AG04450 (cell line): ENCODE results near the gene TEKT5. TPM values are rescaled to one million over a fixed set of nuclear protein-coding genes. Genes with fewer than 3 reads are reported as not detected.

Experiments used
- CTCF ChIA-PET: fragments of 300-600, 350-600 bp; formaldehyde crosslinking; extraction: SDS; loops from one replicate; lab custom pipeline; 2022; ENCODE audit warnings: antibody characterized with exemption, inconsistent platforms; lab: Charles Lee
- POLR2A ChIA-PET: fragments of 350-600 bp; formaldehyde crosslinking; extraction: SDS; loops from one replicate; lab custom pipeline; 2021; ENCODE audit warnings: antibody characterized with exemption, inconsistent platforms; lab: Yijun Ruan, JAX
- DNase-seq: peaks from one replicate; pipeline ENCODE4 v3.0.0-alpha.2; 2011; ENCODE audit warnings: low read depth, low spot score
- H3K27ac ChIP-seq: one replicate; pipeline ENCODE4 v1.5.1; 2012; ENCODE audit warnings: low read depth, low read length, control low read depth
- H3K27me3 ChIP-seq: one replicate; pipeline ENCODE4 v1.6.0; 2012; ENCODE audit warnings: low read length; ENCODE audit not compliant: control insufficient read depth, insufficient read depth
- H3K4me3 ChIP-seq: 2 replicates; pipeline ENCODE4 v1.5.1; 2011; ENCODE audit warnings: mild to moderate bottlenecking, low read depth, low read length, control low read depth
- H3K9me3 ChIP-seq: 2 replicates; pipeline ENCODE4 v1.5.1; 2012; ENCODE audit warnings: low read length; ENCODE audit not compliant: control insufficient read depth, insufficient read depth
- CTCF ChIP-seq: IDR thresholded peaks from 2 replicates; pipeline ENCODE4 v1.5.1; 2011; ENCODE audit warnings: low read depth, low read length, control low read depth, inconsistent platforms
- polyA plus RNA-seq: library from polyadenylated mRNA; depleted of rRNA; stranded (reverse); fragments of >200 nt; gene quantifications from 2 replicates; pipeline ENCODE4 v1.2.3, GENCODE V29; 2011

TEKT5 gene
- polyA plus RNA-seq, 1 experiment, result 0.15 TPM

GRCh38 chr16:10663146-10663545 lies 31.6 kb downstream of the TEKT5 start:
- CTCF ChIA-PET, result no interaction called here
- peaks cover 8% of the 10 kb centered on the region for H3K27me3 ChIP-seq
- DNase-seq, result no peak
- H3K27ac ChIP-seq, result no peak overlapping the region
- TF ChIP-seq CTCF, result no peak
- no peaks in the 10 kb centered on the region for H3K9me3 ChIP-seq
- POLR2A ChIA-PET, result no interaction called here
- no peak overlapping the region for H3K4me3 ChIP-seq

GRCh38 chr16:10662212-10662611 lies 32.5 kb downstream of the TEKT5 start:
- DNase-seq, result no peak
- CTCF ChIA-PET, result no interaction called here
- POLR2A ChIA-PET, result no interaction called here
- Histone ChIP-seq H3K27ac (no peak overlapping the region), H3K9me3 (no peaks in the 10 kb centered on the region), H3K4me3 (no peak overlapping the region), H3K27me3 (peaks cover 8% of the 10 kb centered on the region)
- TF ChIP-seq CTCF, result no peak

GRCh38 chr16:10661737-10662136 lies 33.0 kb downstream of the TEKT5 start:
- Histone ChIP-seq H3K9me3 (no peaks in the 10 kb centered on the region), H3K4me3 (no peak overlapping the region), H3K27me3 (peaks cover 8% of the 10 kb centered on the region), H3K27ac (no peak overlapping the region)
- CTCF ChIA-PET, result no interaction called here
- no peak for TF ChIP-seq CTCF
- POLR2A ChIA-PET, result no interaction called here
- no peak for DNase-seq

- Histone ChIP-seq H3K27ac (no peak overlapping the region), H3K4me3 (no peak overlapping the region), H3K27me3 (peaks cover 8% of the 10 kb centered on the region), H3K9me3 (no peaks in the 10 kb centered on the region)
- CTCF ChIA-PET, result no interaction called here
- TF ChIP-seq CTCF, result no peak
- POLR2A ChIA-PET, result no interaction called here
- DNase-seq, result no peak
These were observed 33.6 kb downstream of the TEKT5 start for GRCh38 chr16:10660950-10661635.

- no peak for TF ChIP-seq CTCF
- no peak for DNase-seq
- H3K4me3 ChIP-seq, result no peak overlapping the region
- H3K9me3 ChIP-seq, result no peaks in the 10 kb centered on the region
- peaks cover 6% of the 10 kb centered on the region for H3K27me3 ChIP-seq
- H3K27ac ChIP-seq, result no peak overlapping the region
- ChIA-PET CTCF (no interaction called here), POLR2A (no interaction called here)
These were observed 35.8 kb downstream of the TEKT5 start for GRCh38 chr16:10658943-10659342.
